Astrocyte (in vitro differentiated cells and primary cell): ENCODE measurements around the gene MPC1L. TPM values are rescaled to one million over a fixed set of nuclear protein-coding genes. Genes with fewer than 3 reads are reported as not detected.

Experiments
- DNase-seq: peaks from one replicate; pipeline ENCODE4 v3.0.0-alpha.2; 2010; ENCODE audit warnings: low read depth
- FAIRE-seq: peaks from 2 replicates; lab custom pipeline; 2011; peaks lifted over from hg19 to GRCh38; lab: Jason Lieb, UNC
- H2AFZ ChIP-seq: 2 replicates; pipeline ENCODE4 v1.6.0; 2012; ENCODE audit warnings: low read depth, low read length, inconsistent platforms
- H3K27ac ChIP-seq: 2 replicates; pipeline ENCODE4 v1.5.1; 2011; ENCODE audit warnings: low read depth, low read length, inconsistent platforms
- H3K27me3 ChIP-seq: 2 replicates; pipeline ENCODE4 v1.6.0; 2011; ENCODE audit warnings: low read length, inconsistent platforms; ENCODE audit not compliant: insufficient read depth
- H3K36me3 ChIP-seq: 2 replicates; pipeline ENCODE4 v1.5.1; 2011; ENCODE audit warnings: low read length, inconsistent platforms; ENCODE audit not compliant: insufficient read depth
- H3K4me1 ChIP-seq: 2 replicates; pipeline ENCODE4 v1.5.1; 2011; ENCODE audit warnings: low read length, inconsistent platforms; ENCODE audit not compliant: insufficient read depth
- H3K4me2 ChIP-seq: 2 replicates; pipeline ENCODE4 v1.6.0; 2012; ENCODE audit warnings: low read length, inconsistent platforms
- H3K4me3 ChIP-seq: 2 replicates; pipeline ENCODE4 v1.5.1; 2011; ENCODE audit warnings: low read depth, mild to moderate bottlenecking, low read length, inconsistent platforms; ENCODE audit not compliant: insufficient read depth
- H3K79me2 ChIP-seq: 2 replicates; pipeline ENCODE4 v1.6.0; 2012; ENCODE audit warnings: mild to moderate bottlenecking, low read length, inconsistent platforms; ENCODE audit not compliant: insufficient read depth
- H3K9ac ChIP-seq: 2 replicates; pipeline ENCODE4 v1.6.0; 2012; ENCODE audit warnings: mild to moderate bottlenecking, low read length, inconsistent platforms
- H3K9me3 ChIP-seq: 2 replicates; pipeline ENCODE4 v1.5.1; 2012; ENCODE audit warnings: low read depth, mild to moderate bottlenecking, low read length, inconsistent platforms; ENCODE audit not compliant: insufficient read depth
- H4K20me1 ChIP-seq: 2 replicates; pipeline ENCODE4 v1.6.0; 2012; ENCODE audit warnings: low read length, inconsistent platforms; ENCODE audit not compliant: insufficient read depth
- H3K27ac Mint-ChIP-seq: one replicate; pipeline ENCODE4 v1.8.0; 2021; ENCODE audit warnings: mild to moderate bottlenecking, mixed read lengths; ENCODE audit not compliant: unreplicated experiment
- H3K27me3 Mint-ChIP-seq: one replicate; pipeline ENCODE4 v1.8.0; 2021; ENCODE audit warnings: low read depth, mixed read lengths; ENCODE audit not compliant: unreplicated experiment
- H3K36me3 Mint-ChIP-seq: one replicate; pipeline ENCODE4 v1.8.0; 2021; ENCODE audit warnings: low read depth, mixed read lengths; ENCODE audit not compliant: unreplicated experiment
- H3K4me1 Mint-ChIP-seq: one replicate; pipeline ENCODE4 v1.8.0; 2021; ENCODE audit warnings: low read depth, mixed read lengths; ENCODE audit not compliant: unreplicated experiment
- H3K4me3 Mint-ChIP-seq: one replicate; pipeline ENCODE4 v1.8.0; 2021; ENCODE audit warnings: mild to moderate bottlenecking, moderate library complexity, mixed read lengths; ENCODE audit not compliant: unreplicated experiment
- H3K9me3 Mint-ChIP-seq: one replicate; pipeline ENCODE4 v1.8.0; 2021; ENCODE audit warnings: mild to moderate bottlenecking, mixed read lengths; ENCODE audit not compliant: unreplicated experiment
- CTCF ChIP-seq: IDR thresholded peaks from 2 replicates; pipeline ENCODE4 v1.5.1; 2011; ENCODE audit warnings: low read depth, mild to moderate bottlenecking, inconsistent platforms, low read length, moderate library complexity; ENCODE audit not compliant: insufficient read depth
- EZH2 ChIP-seq: IDR thresholded peaks from 2 replicates; pipeline ENCODE4 v1.6.1; 2012; ENCODE audit warnings: mild to moderate bottlenecking, low read length, inconsistent platforms; ENCODE audit not compliant: insufficient read depth
- total RNA-seq: library from RNA; stranded (reverse); gene quantifications from 2 replicates; pipeline ENCODE4 v1.2.1, GENCODE V29; 2021

The MPC1L gene
- total RNA-seq, 1 donor from 2014 or later = not detected

GRCh38 chrX:40622479-40623138 lies 619 bp upstream of the MPC1L start:
- H3K9me3 Mint-ChIP-seq = no peaks in the 10 kb centered on the region

GRCh38 chrX:40623665-40624064 lies 437 bp downstream of the MPC1L start:
- no peaks in the 10 kb centered on the region for H3K36me3 ChIP-seq
- H3K36me3 Mint-ChIP-seq = no peaks in the 10 kb centered on the region
- no peak for DNase-seq
- H3K4me2 ChIP-seq = no peak overlapping the region
- no peaks in the 10 kb centered on the region for H4K20me1 ChIP-seq
- H3K27me3 ChIP-seq = no peaks in the 10 kb centered on the region
- H3K27me3 Mint-ChIP-seq = no peaks in the 10 kb centered on the region
- no peaks in the 10 kb centered on the region for H3K4me1 ChIP-seq
- no peak for FAIRE-seq
- no peaks in the 10 kb centered on the region for H3K9me3 Mint-ChIP-seq
- H2AFZ ChIP-seq = no peak overlapping the region
- no peak overlapping the region for H3K4me3 Mint-ChIP-seq
- H3K4me3 ChIP-seq = no peak overlapping the region
- no peak overlapping the region for H3K9ac ChIP-seq
- no peak overlapping the region for H3K27ac Mint-ChIP-seq
- H3K27ac ChIP-seq = no peak overlapping the region
- no peaks in the 10 kb centered on the region for H3K79me2 ChIP-seq
- no peaks in the 10 kb centered on the region for H3K9me3 ChIP-seq
- H3K4me1 Mint-ChIP-seq = no peaks in the 10 kb centered on the region
- no peak for TF ChIP-seq CTCF
- TF ChIP-seq EZH2 = no peak

More at GRCh38 chrX:40622479-40623138, 619 bp upstream of the MPC1L start:
- Mint-ChIP-seq H3K27me3 (no peaks in the 10 kb centered on the region), H3K4me3 (no peak overlapping the region), H3K4me1 (no peaks in the 10 kb centered on the region), H3K27ac (no peak overlapping the region), H3K36me3 (no peaks in the 10 kb centered on the region)
- no peak for DNase-seq
- no peak overlapping the region for H3K27ac ChIP-seq
- no peaks in the 10 kb centered on the region for H3K4me1 ChIP-seq
- no peak overlapping the region for H3K4me2 ChIP-seq
- H3K27me3 ChIP-seq = no peaks in the 10 kb centered on the region
- H3K36me3 ChIP-seq = no peaks in the 10 kb centered on the region
- H3K9ac ChIP-seq = no peak overlapping the region
- H2AFZ ChIP-seq = no peak overlapping the region
- TF ChIP-seq CTCF = no peak
- no peak for TF ChIP-seq EZH2
- peak; percentile 84 for FAIRE-seq
- no peaks in the 10 kb centered on the region for H3K79me2 ChIP-seq
- no peak overlapping the region for H3K4me3 ChIP-seq
- H3K9me3 ChIP-seq = no peaks in the 10 kb centered on the region
- no peaks in the 10 kb centered on the region for H4K20me1 ChIP-seq

GRCh38 chrX:40625294-40625693 lies 2.1 kb downstream of the MPC1L start:
- Histone ChIP-seq H3K9ac (no peak overlapping the region), H3K79me2 (no peaks in the 10 kb centered on the region), H3K36me3 (peaks cover 3% of the 10 kb centered on the region), H3K4me2 (no peak overlapping the region), H2AFZ (no peak overlapping the region), H3K27ac (no peak overlapping the region), H3K4me3 (no peak overlapping the region), H3K4me1 (no peaks in the 10 kb centered on the region), H3K27me3 (no peaks in the 10 kb centered on the region), H3K9me3 (no peaks in the 10 kb centered on the region), H4K20me1 (no peaks in the 10 kb centered on the region)
- no peak overlapping the region for H3K4me3 Mint-ChIP-seq
- H3K27ac Mint-ChIP-seq = no peak overlapping the region
- DNase-seq = no peak
- no peak for TF ChIP-seq EZH2
- TF ChIP-seq CTCF = no peak
- no peaks in the 10 kb centered on the region for H3K4me1 Mint-ChIP-seq
- no peaks in the 10 kb centered on the region for H3K9me3 Mint-ChIP-seq
- H3K36me3 Mint-ChIP-seq = no peaks in the 10 kb centered on the region
- peak; percentile 84 for FAIRE-seq
- H3K27me3 Mint-ChIP-seq = no peaks in the 10 kb centered on the region
